Left lobe of liver (tissue), 2 donors: Measurements from ENCODE around the gene CASS4. TPM values are rescaled to one million over a fixed set of nuclear protein-coding genes. Genes with fewer than 3 reads are reported as not detected.
"Not testable (repeated sequence)": the region's sequence is repeated elsewhere in the genome, so short reads cannot be mapped to it uniquely, and the experiment has no call there.

Experiments used
- ATAC-seq: fragments of 200-7000 bp; cut with Tn5 transposase; one replicate; pipeline ENCODE4 v1.9.1; 2020; ENCODE audit warnings: mild to moderate bottlenecking, moderate library complexity
- DNase-seq: peaks from one replicate; pipeline ENCODE4 v3.0.0-alpha.2; 2020; ENCODE audit warnings: low spot score
- total RNA-seq: library from RNA; stranded (reverse); gene quantifications from one replicate; pipeline ENCODE4 v1.2.1, GENCODE V29; 2021
- donor health status: DM: no; HTN: no; CAD: no; lungs with moderate emphysema.
- donor health status: DM: no; HTN: yes; CAD: no.

CASS4 gene
- total RNA-seq = 0.93 TPM

GRCh38 chr20:56411759-56412472, at the start of gene CASS4:
Gene CASS4, plus strand, starts transcription at chr20:56412260. Its CDS starts 199 bp downstream, at chr20:56412459.
- DNase-seq (peak; percentile 65), ATAC-seq (peak; percentile 94)

GRCh38 chr20:56362833-56363413, 49.1 kb upstream of the CASS4 start:
- DNase-seq = no peak

GRCh38 chr20:56363491-56363890, 48.6 kb upstream of the CASS4 start:
- no peak for ATAC-seq

More at GRCh38 chr20:56362833-56363413, 49.1 kb upstream of the CASS4 start:
- ATAC-seq = no peak

GRCh38 chr20:56368351-56369134, 43.5 kb upstream of the CASS4 start:
- DNase-seq (no peak), ATAC-seq (no peak)

More at GRCh38 chr20:56363491-56363890, 48.6 kb upstream of the CASS4 start:
- no peak for DNase-seq

- no peak for DNase-seq
- ATAC-seq = no peak
Observed at GRCh38 chr20:56369179-56369578, 42.9 kb upstream of the CASS4 start.

GRCh38 chr20:56371977-56372376, 40.1 kb upstream of the CASS4 start:
- no peak for ATAC-seq
- no peak for DNase-seq

GRCh38 chr20:56372850-56373249, 39.2 kb upstream of the CASS4 start:
- ATAC-seq (no peak), DNase-seq (no peak)

- ATAC-seq = peak; percentile 26
- DNase-seq = no peak
Observed at GRCh38 chr20:56373942-56374341, 38.1 kb upstream of the CASS4 start.

GRCh38 chr20:56376331-56376730, 35.7 kb upstream of the CASS4 start:
- DNase-seq (no peak), ATAC-seq (no peak)

GRCh38 chr20:56378386-56378785, 33.7 kb upstream of the CASS4 start:
- no peak for ATAC-seq
- DNase-seq = no peak

GRCh38 chr20:56380375-56380774, 31.7 kb upstream of the CASS4 start:
- no peak for ATAC-seq
- DNase-seq = no peak

- ATAC-seq (no peak), DNase-seq (no peak)
Observed at GRCh38 chr20:56381501-56381900, 30.6 kb upstream of the CASS4 start.

GRCh38 chr20:56382696-56383095, 29.4 kb upstream of the CASS4 start:
- ATAC-seq = no peak
- no peak for DNase-seq

- DNase-seq (no peak), ATAC-seq (no peak)
Observed at GRCh38 chr20:56383334-56383733, 28.7 kb upstream of the CASS4 start.

GRCh38 chr20:56385130-56385529, 26.9 kb upstream of the CASS4 start:
- DNase-seq (no peak), ATAC-seq (no peak)

- DNase-seq = no peak
- ATAC-seq = no peak
Observed at GRCh38 chr20:56386219-56386618, 25.8 kb upstream of the CASS4 start.

- ATAC-seq = no peak
- no peak for DNase-seq
Observed at GRCh38 chr20:56388882-56389281, 23.2 kb upstream of the CASS4 start.

GRCh38 chr20:56389807-56390206, 22.3 kb upstream of the CASS4 start:
- no peak for DNase-seq
- no peak for ATAC-seq

GRCh38 chr20:56390396-56390795, 21.7 kb upstream of the CASS4 start:
- DNase-seq, ATAC-seq: not testable (repeated sequence)

- DNase-seq (no peak), ATAC-seq (no peak)
Observed at GRCh38 chr20:56391037-56391436, 21.0 kb upstream of the CASS4 start.

- DNase-seq (no peak), ATAC-seq (peak; percentile 35)
Observed at GRCh38 chr20:56391596-56392131, 20.4 kb upstream of the CASS4 start.
